Esophagus muscularis mucosa (tissue), 3 donors: ENCODE measurements around the gene JDP2.

Experiments used
- CTCF ChIP-seq, 3 experiments: fragments of 200-600 bp in 2 of 3; fragments of 450-650 bp in 1 of 3; sonication (generic) in 2 of 3; IDR thresholded peaks; one replicate each; pipeline ENCODE4 v1.5.1; 2017 to 2019; ENCODE audit warnings: antibody characterized with exemption in 3 of 3, mild to moderate bottlenecking in 2 of 3, moderate library complexity in 1 of 3
- EP300 ChIP-seq: sonication (generic); formaldehyde crosslinking; IDR thresholded peaks from one replicate; pipeline ENCODE4 v1.6.1; 2017; ENCODE audit warnings: antibody characterized with exemption

GRCh38 chr14:75518625-75519024, 90.8 kb downstream of the JDP2 start:
- TF ChIP-seq EP300 (no peak), CTCF (IDR thresholded peaks at IDR 0.05) (peak in 1 of 3 experiments; percentile 14)
